HG03442 (cell line): ENCODE data around the gene BOLA2B.

Experiments
- ATAC-seq: cut with Tn5 transposase; IDR thresholded peaks from one replicate; pipeline ENCODE4 v1.9.1; 2021; ENCODE audit warnings: mild to moderate bottlenecking, moderate library complexity; ENCODE audit not compliant: unreplicated experiment

BOLA2B gene

DNA sequence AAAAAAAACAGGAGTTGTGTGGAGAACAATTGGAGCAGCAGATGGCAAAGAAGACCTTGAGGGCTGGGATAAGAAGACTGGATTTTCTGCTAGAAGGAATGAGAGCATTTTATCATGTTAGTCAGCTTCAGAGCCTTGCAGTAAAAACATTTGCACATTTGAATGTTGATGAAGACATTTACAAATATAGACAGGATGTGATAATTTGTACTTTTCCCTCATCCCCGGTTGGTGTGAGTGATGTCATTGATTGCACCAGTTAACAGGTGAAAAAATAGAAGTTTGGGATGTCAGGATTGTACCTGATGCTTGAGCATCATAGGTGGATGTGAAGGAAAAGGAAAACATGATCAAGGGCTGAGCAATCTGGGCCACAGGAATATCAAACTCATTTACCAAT lies 47.8 kb downstream of the BOLA2B start:
- no peak for ATAC-seq

DNA sequence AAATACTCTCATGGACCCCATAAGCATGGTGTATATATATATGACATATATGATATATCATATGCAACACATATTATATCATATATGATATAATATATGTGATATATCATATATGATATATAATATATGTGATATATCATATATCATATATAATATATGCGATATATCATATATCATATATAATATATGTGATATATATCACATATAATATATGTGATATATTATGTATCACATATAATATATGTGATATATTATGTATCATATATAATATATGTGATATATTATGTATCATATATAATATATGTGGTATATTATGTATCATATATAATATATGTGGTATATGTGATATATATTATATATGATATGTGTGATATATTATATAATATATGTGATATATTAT lies 48.5 kb downstream of the BOLA2B start:
- no peak for ATAC-seq

DNA sequence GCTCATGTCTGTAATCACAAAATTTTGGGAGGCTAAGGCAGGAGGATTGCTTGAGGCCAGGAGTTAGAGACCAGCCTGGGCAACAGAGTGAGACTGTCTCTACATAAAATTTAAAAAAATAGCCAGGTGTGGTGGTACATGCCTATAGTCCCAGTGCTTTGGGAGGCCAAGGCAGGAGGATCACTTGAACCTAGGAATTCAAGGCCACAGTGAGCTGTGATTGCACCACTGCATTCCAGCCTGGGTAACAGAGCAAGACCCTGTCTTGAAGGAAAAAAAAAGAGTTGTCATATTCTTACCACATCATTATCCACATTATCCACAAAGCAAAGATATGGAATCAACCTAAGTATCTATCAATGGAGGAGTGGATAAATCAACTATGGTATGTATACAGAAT lies 49.4 kb downstream of the BOLA2B start:
- ATAC-seq: no peak

DNA sequence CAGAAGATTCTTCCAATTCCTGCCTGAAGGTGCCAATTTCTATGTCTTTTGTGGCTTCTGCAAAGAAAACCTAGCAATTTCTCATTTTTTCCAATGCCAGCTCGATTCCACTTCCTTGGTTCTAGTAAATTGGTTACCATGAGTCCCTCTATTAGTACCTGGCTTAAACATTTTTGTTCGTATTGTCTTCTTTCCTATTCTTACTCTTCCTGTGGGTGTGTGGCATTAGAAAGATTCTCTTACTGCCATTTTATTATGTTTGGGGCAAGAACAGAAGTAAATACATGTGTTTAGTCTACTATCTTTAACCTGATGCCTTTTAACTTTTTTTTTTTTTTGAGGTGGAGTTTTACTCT lies 50.1 kb downstream of the BOLA2B start:
- ATAC-seq: no peak
